ENCODE results near the gene PAK6. TPM values are rescaled to one million over a fixed set of nuclear protein-coding genes. Genes with fewer than 3 reads are reported as not detected.

Gene PAK6
- total and polyA plus RNA-seq, 11 donors: 0.93 to 17.4 (median 7.6) TPM

DNA sequence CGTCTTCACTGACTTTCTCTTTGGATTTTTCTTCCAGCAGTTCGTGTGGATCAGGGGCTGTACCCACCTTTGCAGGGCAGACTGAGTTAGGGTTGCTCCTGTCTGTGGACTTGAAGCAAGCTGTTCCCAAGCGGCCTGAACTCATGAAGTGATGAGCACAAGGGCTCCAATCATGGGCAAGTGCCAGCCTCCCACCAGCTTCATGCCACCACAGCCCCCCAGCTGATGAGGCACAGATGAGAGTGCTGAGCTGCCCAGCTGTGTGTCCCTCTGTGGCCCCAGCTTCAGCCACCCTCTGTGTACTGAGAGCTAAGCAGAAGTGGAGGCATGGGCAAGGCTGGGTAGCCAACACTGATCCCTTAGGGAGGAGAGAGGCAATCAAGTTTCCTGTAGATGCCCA, 72.1 kb downstream of the PAK6 start:
- Histone ChIP-seq H3K27ac (no peak overlapping the region), H3K36me3 (no peaks in the 10 kb centered on the region), H3K27me3 (peaks cover 0 to 6% (median 0%) of the 10 kb centered on the region in 9 donors), H3K4me3 (no peak overlapping the region), H3K9me3 (no peaks in the 10 kb centered on the region), H3K4me1 (peaks cover 0 to 30% (median 3%) of the 10 kb centered on the region in 12 donors)
- DNase-seq: peak in 1 of 5 donors; percentile 8
- intact Hi-C loops (cut with DNase I): loop anchor here in 9 of 10 donors (1.0 to 10.0 kb wide), 7 partner anchors 30 to 114 kb away; partner anchors contain the start of genes DISP2 (in 1 of the 9) and PAK6 (in 1 of the 9)
- no peak for TF ChIP-seq POLR2A (IDR thresholded peaks at IDR 0.05)
- no peak for TF ChIP-seq CTCF (IDR thresholded peaks at IDR 0.05)
- no peak for ATAC-seq
- 63 to 76% (median 69%) methylated on average over 3 of the region's 3 CpGs for WGBS, 4 donors

- Histone ChIP-seq H3K4me3 (no peak overlapping the region), H3K9me3 (no peaks in the 10 kb centered on the region), H3K36me3 (no peaks in the 10 kb centered on the region), H3K27ac (no peak overlapping the region), H3K4me1 (peaks cover 0 to 28% (median 3%) of the 10 kb centered on the region in 12 donors), H3K27me3 (peaks cover 0 to 6% (median 0%) of the 10 kb centered on the region in 9 donors)
- TF ChIP-seq POLR2A (IDR thresholded peaks at IDR 0.05): no peak
- no peak for TF ChIP-seq CTCF (IDR thresholded peaks at IDR 0.05)
- DNase-seq (peak in 1 of 5 donors; percentile 14), ATAC-seq (no peak)
- 84 to 93% (median 89%) methylated on average over 8 to 10 of the region's 10 CpGs for WGBS, 4 donors
- intact Hi-C loops (cut with DNase I): loop anchor here in 6 of 10 donors (5.0 to 10.0 kb wide), 4 partner anchors 35 to 112 kb away; partner anchors contain the start of genes DISP2 (in 1 of the 6) and PAK6 (in 1 of the 6)
Observed at GRCh38 chr15:40312370-40313158, 73.7 kb downstream of the PAK6 start.

DNA sequence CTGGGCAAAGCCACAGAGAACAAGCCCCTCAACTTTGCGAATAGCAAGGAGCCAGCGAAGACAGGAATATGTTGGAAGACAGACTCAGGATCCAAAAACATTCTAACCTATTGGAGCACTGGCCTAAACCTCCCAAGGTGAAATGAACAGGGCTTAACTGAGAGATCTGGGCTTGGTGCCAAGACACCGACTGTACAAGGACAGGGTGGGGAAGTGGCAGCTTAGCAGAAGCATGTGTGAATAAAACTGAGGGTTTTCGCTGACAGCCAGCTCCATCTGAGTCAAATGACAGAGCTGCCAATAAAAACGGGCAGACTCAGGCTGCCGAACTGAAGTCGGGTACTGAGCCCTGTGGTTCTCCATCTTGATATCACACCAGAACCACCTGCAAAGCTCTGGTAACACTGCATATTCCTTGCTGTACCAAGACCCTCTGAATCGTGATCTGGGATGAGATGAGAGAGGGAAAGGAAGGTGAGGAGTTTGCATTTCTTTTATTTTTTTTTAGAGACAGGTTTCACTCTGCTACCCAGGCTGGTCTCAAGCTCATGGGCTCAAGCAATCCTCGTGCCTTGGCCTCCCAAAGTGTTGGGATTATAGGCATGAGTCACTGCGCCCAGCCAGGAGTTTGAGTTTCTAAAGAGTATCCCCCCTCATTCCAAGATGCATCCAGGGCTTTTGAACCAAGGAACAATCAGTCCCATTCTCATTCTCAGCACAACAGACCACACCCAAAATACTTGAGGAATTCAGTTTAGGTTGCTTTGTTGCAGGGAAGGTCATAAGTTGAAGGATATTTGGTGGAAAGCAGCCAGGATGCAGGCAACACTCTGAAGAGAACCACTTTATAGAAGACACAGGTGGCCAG, 74.9 kb downstream of the PAK6 start:
- H3K27ac ChIP-seq: no peak overlapping the region
- H3K4me3 ChIP-seq: no peak overlapping the region
- no peaks in the 10 kb centered on the region for H3K9me3 ChIP-seq
- 32 to 41% (median 34%) methylated on average over 10 of the region's 10 CpGs for WGBS, 4 donors
- H3K36me3 ChIP-seq: no peaks in the 10 kb centered on the region
- H3K27me3 ChIP-seq: peaks cover 0 to 6% (median 0%) of the 10 kb centered on the region in 9 donors
- peaks cover 0 to 26% (median 3%) of the 10 kb centered on the region in 12 donors for H3K4me1 ChIP-seq
- peak in 3 of 4 donors; percentile 31 to 47 (median 32) for ATAC-seq
- no peak for TF ChIP-seq CTCF (IDR thresholded peaks at IDR 0.05)
- no peak for TF ChIP-seq POLR2A (IDR thresholded peaks at IDR 0.05)
- DNase-seq: peak; percentile 52 to 80 (median 65)
- intact Hi-C loops (cut with DNase I): loop anchor here in 6 of 10 donors (5.0 to 10.0 kb wide), 4 partner anchors 36 to 111 kb away; partner anchors contain the start of genes DISP2 (in 1 of the 6) and PAK6 (in 1 of the 6)

Data from heart left ventricle (tissue), 16 donors.